ENCODE results near the gene GMDS. TPM values are rescaled to one million over a fixed set of nuclear protein-coding genes. Genes with fewer than 3 reads are reported as not detected.

Gene GMDS
- total and polyA plus RNA-seq, 2 donors (not counting 1 experiment from before 2014, with no cell fraction given): 11.5 to 16.4 TPM

GRCh38 chr6:1903780-1904465, 341.5 kb downstream of the GMDS start:
- intact Hi-C loops (cut with micrococcal nuclease): no loop called here
- ChIA-PET POLR2A (no interaction called here), CTCF (no interaction called here)
- H4K20me1 ChIP-seq (ENCODE audit: control insufficient read depth, insufficient read depth, low read length, poor library complexity, severe bottlenecking): no peaks in the 10 kb centered on the region
- H3K27ac ChIP-seq (ENCODE audit: low read length in 2 of 2): no peak overlapping the region
- H3K4me3 Mint-ChIP-seq: no peak overlapping the region
- no peak overlapping the region for H3K27ac Mint-ChIP-seq
- no peaks in the 10 kb centered on the region for H3K27me3 ChIP-seq (replicated peaks in 1 of 4; ENCODE audit: control extremely low read depth in 1 of 4, control insufficient read depth in 3 of 4, insufficient read depth in 4 of 4, low read length in 3 of 4)
- no peaks in the 10 kb centered on the region for H3K79me2 ChIP-seq (ENCODE audit: control insufficient read depth, insufficient read depth, low read length)
- no peaks in the 10 kb centered on the region for H3K4me1 Mint-ChIP-seq
- H3K4me3 ChIP-seq (ENCODE audit: control extremely low read depth in 1 of 5, extremely low read depth in 1 of 5, insufficient read depth in 1 of 5, low read depth in 2 of 5, low read length in 4 of 5): no peak overlapping the region
- H3K9ac ChIP-seq (ENCODE audit: low read length): no peak overlapping the region
- H3K4me1 ChIP-seq (ENCODE audit: control insufficient read depth in 2 of 2, insufficient read depth in 2 of 2, low read length in 2 of 2): no peaks in the 10 kb centered on the region
- H3K4me2 ChIP-seq (replicated peaks; ENCODE audit: low read depth, low read length, poor library complexity, severe bottlenecking): no peak overlapping the region
- WGBS (ENCODE audit: insufficient coverage): 78% methylated on average over 5 of the region's 9 CpGs
- no peak overlapping the region for H2AFZ ChIP-seq (ENCODE audit: insufficient read depth, low read depth, low read length, poor library complexity, severe bottlenecking)
- no peaks in the 10 kb centered on the region for H3K9me3 ChIP-seq (ENCODE audit: control extremely low read depth in 1 of 3, control insufficient read depth in 2 of 3, insufficient read depth in 1 of 3, low read length in 2 of 3)
- H3K9me3 Mint-ChIP-seq (ENCODE audit: insufficient read depth): no peaks in the 10 kb centered on the region
- H3K36me3 ChIP-seq (replicated peaks in 1 of 2; ENCODE audit: control extremely low read depth in 1 of 2, control insufficient read depth in 1 of 2, extremely low read depth in 1 of 2, insufficient read depth in 2 of 2, low read length in 1 of 2): no peaks in the 10 kb centered on the region
- no peaks in the 10 kb centered on the region for H3K27me3 Mint-ChIP-seq
- TF ChIP-seq CTCF (IDR thresholded peaks at IDR 0.05) (no peak), EZH2 (IDR thresholded peaks at IDR 0.05; ENCODE audit: borderline replicate concordance, insufficient read depth, low read depth, low read length, poor library complexity, severe bottlenecking) (no peak)
- no peak for ATAC-seq (ENCODE audit: low read depth)
- DNase-seq: no peak

GRCh38 chr6:1901556-1901955, 343.8 kb downstream of the GMDS start:
- Histone ChIP-seq H3K4me2 (replicated peaks; ENCODE audit: low read depth, low read length, poor library complexity, severe bottlenecking) (no peak overlapping the region), H3K4me1 (ENCODE audit: control insufficient read depth in 2 of 2, insufficient read depth in 2 of 2, low read length in 2 of 2) (no peaks in the 10 kb centered on the region), H3K9me3 (ENCODE audit: control extremely low read depth in 1 of 3, control insufficient read depth in 2 of 3, insufficient read depth in 1 of 3, low read length in 2 of 3) (no peaks in the 10 kb centered on the region), H3K27me3 (replicated peaks in 1 of 4; ENCODE audit: control extremely low read depth in 1 of 4, control insufficient read depth in 3 of 4, insufficient read depth in 4 of 4, low read length in 3 of 4) (no peaks in the 10 kb centered on the region), H3K9ac (ENCODE audit: low read length) (no peak overlapping the region), H3K79me2 (ENCODE audit: control insufficient read depth, insufficient read depth, low read length) (no peaks in the 10 kb centered on the region), H3K4me3 (ENCODE audit: control extremely low read depth in 1 of 5, extremely low read depth in 1 of 5, insufficient read depth in 1 of 5, low read depth in 2 of 5, low read length in 4 of 5) (no peak overlapping the region), H3K27ac (ENCODE audit: low read length in 2 of 2) (no peak overlapping the region), H2AFZ (ENCODE audit: insufficient read depth, low read depth, low read length, poor library complexity, severe bottlenecking) (no peak overlapping the region), H3K36me3 (replicated peaks in 1 of 2; ENCODE audit: control extremely low read depth in 1 of 2, control insufficient read depth in 1 of 2, extremely low read depth in 1 of 2, insufficient read depth in 2 of 2, low read length in 1 of 2) (no peaks in the 10 kb centered on the region), H4K20me1 (ENCODE audit: control insufficient read depth, insufficient read depth, low read length, poor library complexity, severe bottlenecking) (no peaks in the 10 kb centered on the region)
- CTCF ChIA-PET: no interaction called here
- TF ChIP-seq CTCF (IDR thresholded peaks at IDR 0.05): no peak
- no peak for TF ChIP-seq EZH2 (IDR thresholded peaks at IDR 0.05; ENCODE audit: borderline replicate concordance, insufficient read depth, low read depth, low read length, poor library complexity, severe bottlenecking)
- WGBS (ENCODE audit: insufficient coverage): no CpG with 5 or more reads among the region's 1 CpG
- ATAC-seq (ENCODE audit: low read depth) (no peak), DNase-seq (no peak)
- Mint-ChIP-seq H3K9me3 (ENCODE audit: insufficient read depth) (no peaks in the 10 kb centered on the region), H3K27ac (no peak overlapping the region), H3K4me3 (no peak overlapping the region), H3K27me3 (no peaks in the 10 kb centered on the region), H3K4me1 (no peaks in the 10 kb centered on the region)
- POLR2A ChIA-PET: no interaction called here
- intact Hi-C loops (cut with micrococcal nuclease): no loop called here
